IMR-90 (cell line): ENCODE results near the gene MOB4. TPM values are rescaled to one million over a fixed set of nuclear protein-coding genes. Genes with fewer than 3 reads are reported as not detected.

Experiments used
- ATAC-seq: fragments of 200-7000 bp; cut with Tn5 transposase; 2 replicates; pipeline ENCODE4 v1.9.1; 2020; ENCODE audit warnings: low read depth, mild to moderate bottlenecking, moderate library complexity
- BruUV-seq: library from RNA; stranded (reverse); fragments of 400-500 nt; replicated peaks from 2 replicates; lab custom pipeline; 2021; lab: Mats Ljungman, UMichigan
- CTCF ChIA-PET: fragments of 300-600 bp; formaldehyde crosslinking; extraction: SDS; loops from one replicate; lab custom pipeline; 2021; ENCODE audit warnings: antibody characterized with exemption; lab: Yijun Ruan, JAX
- POLR2A ChIA-PET: fragments of 300-600 bp; sonication (Branson Sonifier 250); formaldehyde crosslinking; loops from one replicate; lab custom pipeline; 2022; ENCODE audit warnings: antibody characterized with exemption; ENCODE audit not compliant: unreplicated experiment; lab: Charles Lee
- DNase-seq: peaks from one replicate; pipeline ENCODE4 v3.0.0; 2013
- H2AFZ ChIP-seq: replicated peaks from 2 replicates; pipeline ENCODE3; 2013; ENCODE audit warnings: low read length, mild to moderate bottlenecking; ENCODE audit not compliant: poor library complexity
- H2AK5ac ChIP-seq: 2 replicates; pipeline ENCODE4 v1.6.1; 2013; ENCODE audit warnings: low read depth, low read length, inconsistent platforms
- H2AK9ac ChIP-seq: replicated peaks from 2 replicates; pipeline ENCODE3; 2013; ENCODE audit warnings: mild to moderate bottlenecking, low read depth, low read length, moderate library complexity; ENCODE audit not compliant: poor library complexity
- H2BK120ac ChIP-seq: 2 replicates; pipeline ENCODE4 v1.6.1; 2013; ENCODE audit warnings: low read depth, low read length, inconsistent platforms
- H2BK15ac ChIP-seq: 3 replicates; pipeline ENCODE4 v1.6.1; 2013; ENCODE audit warnings: low read depth, low read length, inconsistent platforms
- H2BK20ac ChIP-seq: 2 replicates; pipeline ENCODE4 v1.6.1; 2013; ENCODE audit warnings: low read depth, mild to moderate bottlenecking, inconsistent platforms, low read length, moderate library complexity
- H2BK5ac ChIP-seq: 2 replicates; pipeline ENCODE4 v1.6.1; 2013; ENCODE audit warnings: mild to moderate bottlenecking, low read depth, low read length, inconsistent platforms; ENCODE audit not compliant: poor library complexity, severe bottlenecking
- H3K14ac ChIP-seq: replicated peaks from 2 replicates; pipeline ENCODE4 v1.6.1; 2013; ENCODE audit warnings: low read depth, low read length, inconsistent platforms
- H3K18ac ChIP-seq: 2 replicates; pipeline ENCODE4 v1.6.1; 2013; ENCODE audit warnings: low read depth, low read length, control low read depth
- H3K23ac ChIP-seq: 2 replicates; pipeline ENCODE4 v1.6.1; 2013; ENCODE audit warnings: low read depth, low read length, inconsistent platforms
- H3K27ac ChIP-seq: 2 replicates; pipeline ENCODE4 v1.5.1; 2013; ENCODE audit warnings: mild to moderate bottlenecking, control low read depth, low read length; ENCODE audit not compliant: insufficient read depth
- H3K27me3 ChIP-seq: 2 replicates; pipeline ENCODE4 v1.6.1; 2013; ENCODE audit warnings: low read length; ENCODE audit not compliant: control insufficient read depth, insufficient read depth
- H3K36me3 ChIP-seq: 2 replicates; pipeline ENCODE4 v1.6.1; 2013; ENCODE audit warnings: low read length, mixed read lengths; ENCODE audit not compliant: control insufficient read depth, insufficient read depth
- H3K4ac ChIP-seq: 2 replicates; pipeline ENCODE4 v1.6.1; 2013; ENCODE audit warnings: low read depth, low read length, inconsistent platforms
- H3K4me1 ChIP-seq: 2 replicates; pipeline ENCODE4 v1.6.1; 2013; ENCODE audit warnings: low read length, mixed read lengths; ENCODE audit not compliant: control insufficient read depth, insufficient read depth
- H3K4me2 ChIP-seq: 2 replicates; pipeline ENCODE4 v1.6.1; 2013; ENCODE audit warnings: low read depth, mild to moderate bottlenecking, control low read depth, low read length, moderate library complexity
- H3K4me3 ChIP-seq: 2 replicates; pipeline ENCODE4 v1.5.1; 2013; ENCODE audit warnings: low read depth, mild to moderate bottlenecking, control low read depth, low read length, moderate library complexity; ENCODE audit not compliant: insufficient read depth
- H3K56ac ChIP-seq: 2 replicates; pipeline ENCODE4 v1.6.1; 2013; ENCODE audit warnings: low read length, inconsistent platforms; ENCODE audit not compliant: insufficient read depth; ENCODE audit errors: extremely low read depth
- H3K79me1 ChIP-seq, 2 experiments: 2 replicates each; pipeline ENCODE4 v1.6.1; 2013; ENCODE audit warnings: low read length in 2 of 2, inconsistent platforms in 1 of 2, low read depth in 1 of 2
- H3K9ac ChIP-seq: 2 replicates; pipeline ENCODE4 v1.6.1; 2013; ENCODE audit warnings: low read depth, low read length, control low read depth
- H3K9me1 ChIP-seq: 2 replicates; pipeline ENCODE4 v1.6.1; 2013; ENCODE audit warnings: low read length, inconsistent platforms; ENCODE audit not compliant: insufficient read depth
- H3K9me3 ChIP-seq: 2 replicates; pipeline ENCODE4 v1.6.1; 2013; ENCODE audit warnings: low read length; ENCODE audit not compliant: control insufficient read depth, insufficient read depth
- H4K20me1 ChIP-seq: 2 replicates; pipeline ENCODE4 v1.6.1; 2013; ENCODE audit warnings: low read length, inconsistent platforms; ENCODE audit not compliant: insufficient read depth
- H4K5ac ChIP-seq: 2 replicates; pipeline ENCODE4 v1.6.1; 2013; ENCODE audit warnings: mild to moderate bottlenecking, low read depth, low read length, control low read depth
- H4K8ac ChIP-seq, 2 experiments: 2 replicates each; pipeline ENCODE4 v1.6.1; 2013; ENCODE audit warnings: low read depth in 2 of 2, low read length in 2 of 2, control low read depth in 1 of 2, inconsistent platforms in 1 of 2
- H4K91ac ChIP-seq: 2 replicates; pipeline ENCODE4 v1.6.1; 2013; ENCODE audit warnings: low read depth, low read length, inconsistent platforms; ENCODE audit not compliant: insufficient read depth
- BHLHE40 ChIP-seq: fragments of 150-350 bp; IDR thresholded peaks from 2 replicates; pipeline ENCODE4 v1.6.1; 2016; ENCODE audit warnings: mild to moderate bottlenecking, low read depth, low read length
- CEBPB ChIP-seq: IDR thresholded peaks from 2 replicates; pipeline ENCODE4 v1.6.1; 2012; ENCODE audit warnings: low read depth, low read length, improper control_type of control experiment
- FOS ChIP-seq: fragments of 150-350 bp; IDR thresholded peaks from 2 replicates; pipeline ENCODE4 v1.6.1; 2016; ENCODE audit warnings: low read depth, low read length
- MAFK ChIP-seq: IDR thresholded peaks from 2 replicates; pipeline ENCODE4 v1.6.1; 2012; ENCODE audit warnings: low read depth, low read length, improper control_type of control experiment
- MAZ ChIP-seq: IDR thresholded peaks from 2 replicates; pipeline ENCODE4 v1.6.1; 2012; ENCODE audit warnings: low read depth, mild to moderate bottlenecking, low read length, improper control_type of control experiment, moderate library complexity, borderline replicate concordance
- MXI1 ChIP-seq: IDR thresholded peaks from 2 replicates; pipeline ENCODE4 v1.6.1; 2012; ENCODE audit warnings: low read depth, mild to moderate bottlenecking, low read length, moderate library complexity, borderline replicate concordance
- NFE2L2 ChIP-seq: fragments of 150-350 bp; IDR thresholded peaks from 2 replicates; pipeline ENCODE4 v1.6.1; 2016; ENCODE audit warnings: low read depth, mild to moderate bottlenecking, low read length
- POLR2A ChIP-seq: IDR thresholded peaks from 2 replicates; pipeline ENCODE4 v1.6.1; 2012; ENCODE audit warnings: mild to moderate bottlenecking, low read depth, low read length
- RAD21 ChIP-seq: IDR thresholded peaks from 2 replicates; pipeline ENCODE4 v1.6.1; 2012; ENCODE audit warnings: low read length, improper control_type of control experiment
- SMC3 ChIP-seq: fragments of 150-350 bp; IDR thresholded peaks from 2 replicates; pipeline ENCODE4 v1.6.1; 2016; ENCODE audit warnings: low read depth, mild to moderate bottlenecking, antibody characterized with exemption, low read length, moderate library complexity
- USF2 ChIP-seq: fragments of 150-350 bp; IDR thresholded peaks from 2 replicates; pipeline ENCODE4 v1.6.1; 2017; ENCODE audit warnings: mild to moderate bottlenecking, antibody characterized with exemption, low read length, low read depth
- WGBS, 2 experiments: methylation state at CpG; one replicate each; pipeline versions ENCODE4 v1.1.5 to v1.1.7; 2013; ENCODE audit warnings: missing lambda C conversion rate in 2 of 2; ENCODE audit not compliant: insufficient read length in 1 of 2; ENCODE audit errors: extremely low coverage in 2 of 2; 5-methylcytosine and 5-hydroxymethylcytosine counted together
- dilution Hi-C: fragments of 300-500 bp; cut with HindIII; formaldehyde crosslinking; loops from one replicate; pipeline ENCODE4 v1.14.3; 2018; ENCODE audit warnings: low sequenced_read_pairs; ENCODE audit not compliant: unreplicated experiment
- in situ Hi-C: fragments of 300-500 bp; cut with MboI; formaldehyde crosslinking; loops from 3 replicates; pipeline ENCODE4 v1.14.3; 2019; ENCODE audit warnings: low sequenced_read_pairs, inconsistent platforms, mixed read lengths
- intact Hi-C: fragments of 100-400 bp; cut with micrococcal nuclease; formaldehyde crosslinking; loops from 2 replicates; pipeline ENCODE4 v1.10.0; 2022
- polyA plus RNA-seq, 3 experiments: library from polyadenylated mRNA; depleted of rRNA; stranded (reverse); fragments of >200 nt; gene quantifications; 2 replicates each; pipeline ENCODE4 v1.2.3, GENCODE V29; 2012; ENCODE audit warnings: low replicate concordance in 1 of 3
- total RNA-seq: library from RNA; depleted of rRNA; stranded (reverse); fragments of >200 nt; gene quantifications from 2 replicates; pipeline ENCODE4 v1.2.3, GENCODE V29; 2012
- TF ChIP-seq, protein P1 (sequence below): fragments of 150-350 bp; IDR thresholded peaks from 2 replicates; pipeline ENCODE4 v1.6.1; 2016; ENCODE audit warnings: low read depth, mild to moderate bottlenecking, low read length, moderate library complexity, borderline replicate concordance

Gene MOB4
- total and polyA plus RNA-seq, 2 of the 4 experiments (the other 2 are of a cell fraction) = 34.8 to 36.0 TPM

- DNase-seq (no peak), ATAC-seq (no peak)
- CTCF ChIA-PET = interaction anchor here (0.7 kb wide), 1 partner anchor 280 kb away, joined by 3 read pairs; no protein-coding TSS in a partner anchor
- Histone ChIP-seq H3K23ac (no peak overlapping the region), H4K5ac (no peak overlapping the region), H2BK20ac (no peak overlapping the region), H2BK15ac (no peak overlapping the region), H3K14ac (no peak overlapping the region), H3K27me3 (no peaks in the 10 kb centered on the region), H3K18ac (no peak overlapping the region), H3K9ac (no peak overlapping the region), H4K8ac (no peak overlapping the region), H3K9me3 (no peaks in the 10 kb centered on the region), H3K9me1 (peaks cover 2% of the 10 kb centered on the region; the same call in 1 of the 2 replicates), H2AK5ac (no peak overlapping the region), H3K36me3 (peaks cover 7% of the 10 kb centered on the region), H2BK5ac (no peak overlapping the region), H3K4me3 (no peak overlapping the region), H3K79me1 (peaks cover under 1 to 3% of the 10 kb centered on the region in 2 experiments; a peak in 2 of 4 replicates), H3K27ac (no peak overlapping the region), H3K4ac (no peak overlapping the region), H4K20me1 (no peaks in the 10 kb centered on the region; the same call in 1 of the 2 replicates), H2AK9ac (no peak overlapping the region), H2AFZ (no peak overlapping the region), H4K91ac (no peak overlapping the region), H3K4me2 (no peak overlapping the region), H3K56ac (no peak overlapping the region), H3K4me1 (no peaks in the 10 kb centered on the region), H2BK120ac (no peak overlapping the region)
- in situ Hi-C loops = no loop called here
- no CpG with 5 or more reads among the region's 9 CpGs for WGBS, 2 experiments
- POLR2A ChIA-PET = interaction anchor here (0.7 kb wide), 1 partner anchor 687 kb away, joined by 13 read pairs; no protein-coding TSS in a partner anchor
- dilution Hi-C loops = no loop called here
- no TSS peak for BruUV-seq
- intact Hi-C loops = no loop called here
- no peak for TF ChIP-seq MAFK
- no peak for TF ChIP-seq MAZ
- TF ChIP-seq USF2 = no peak
- no peak for TF ChIP-seq FOS
- no peak for TF ChIP-seq RAD21
- TF ChIP-seq MXI1 = no peak
- TF ChIP-seq BHLHE40 = no peak
- TF ChIP-seq POLR2A = no peak
- no peak for TF ChIP-seq SMC3
- TF ChIP-seq CEBPB = no peak
- TF ChIP-seq, protein P1, sequence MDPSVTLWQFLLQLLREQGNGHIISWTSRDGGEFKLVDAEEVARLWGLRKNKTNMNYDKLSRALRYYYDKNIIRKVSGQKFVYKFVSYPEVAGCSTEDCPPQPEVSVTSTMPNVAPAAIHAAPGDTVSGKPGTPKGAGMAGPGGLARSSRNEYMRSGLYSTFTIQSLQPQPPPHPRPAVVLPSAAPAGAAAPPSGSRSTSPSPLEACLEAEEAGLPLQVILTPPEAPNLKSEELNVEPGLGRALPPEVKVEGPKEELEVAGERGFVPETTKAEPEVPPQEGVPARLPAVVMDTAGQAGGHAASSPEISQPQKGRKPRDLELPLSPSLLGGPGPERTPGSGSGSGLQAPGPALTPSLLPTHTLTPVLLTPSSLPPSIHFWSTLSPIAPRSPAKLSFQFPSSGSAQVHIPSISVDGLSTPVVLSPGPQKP = no peak
- no peak for TF ChIP-seq NFE2L2
These were observed 44.3 kb downstream of the MOB4 start for GRCh38 chr2:197560146-197560665.
